HepG2 (cell line): ENCODE data around the gene NRSN2.
A peak's percentile ranks its signal among the peaks of the same experiment; 100 is the strongest.

Source experiments
- CTCF ChIP-seq: sonication (generic); formaldehyde crosslinking; IDR thresholded peaks from 2 replicates; pipeline ENCODE4 v1.5.0; 2020; ENCODE audit warnings: mild to moderate bottlenecking, missing genetic modification reagents, moderate library complexity
- HMGXB4 ChIP-seq, 2 experiments: sonication (generic) in 1 of 2; formaldehyde crosslinking in 1 of 2; IDR thresholded peaks; 2 replicates each; pipeline versions ENCODE4 v1.4.0 to v1.6.1; 2018 to 2020; ENCODE audit warnings: missing genetic modification reagents in 2 of 2, borderline replicate concordance in 1 of 2, low read depth in 1 of 2, mild to moderate bottlenecking in 1 of 2, missing biosample characterization in 1 of 2
- KDM5A ChIP-seq: fragments of 200-600 bp; sonication (generic); IDR thresholded peaks from 2 replicates; pipeline ENCODE4 v1.7.0; 2018; ENCODE audit warnings: antibody characterized with exemption, mild to moderate bottlenecking, low read length, borderline replicate concordance
- NR2F6 ChIP-seq, 2 experiments: IDR thresholded peaks; 2 replicates each; pipeline ENCODE4 v1.6.1; 2016; ENCODE audit warnings: antibody characterized with exemption in 1 of 2, mild to moderate bottlenecking in 1 of 2
- REPIN1 ChIP-seq: sonication (generic); formaldehyde crosslinking; IDR thresholded peaks from 2 replicates; pipeline ENCODE4 v1.8.0; 2022; ENCODE audit warnings: missing genetic modification reagents, low read depth, mild to moderate bottlenecking, borderline replicate concordance
- RNF2 ChIP-seq: fragments of 450-650 bp; conservative IDR thresholded peaks from 2 replicates; pipeline ENCODE4 v1.6.1; 2016; ENCODE audit warnings: low read depth
- SMC3 ChIP-seq: IDR thresholded peaks from 2 replicates; pipeline ENCODE4 v1.6.1; 2011; ENCODE audit warnings: low read length, improper control_type of control experiment
- SP1 ChIP-seq, 2 experiments: fragments of 450-650 bp in 1 of 2; sonication (generic) in 1 of 2; formaldehyde crosslinking in 1 of 2; IDR thresholded peaks; 2 replicates each; pipeline versions ENCODE4 v1.4.0 to v1.6.1; 2016 to 2020; ENCODE audit warnings: missing genetic modification reagents in 1 of 2
- ZNF225 ChIP-seq: sonication (generic); formaldehyde crosslinking; IDR thresholded peaks from 2 replicates; pipeline ENCODE4 v1.4.0; 2020; ENCODE audit warnings: mild to moderate bottlenecking, missing genetic modification reagents
- ZNF333 ChIP-seq: sonication (generic); formaldehyde crosslinking; IDR thresholded peaks from 2 replicates; pipeline ENCODE4 v1.4.0; 2020; ENCODE audit warnings: mild to moderate bottlenecking, missing genetic modification reagents, borderline replicate concordance
- ZNF775 ChIP-seq: sonication (generic); formaldehyde crosslinking; IDR thresholded peaks from 2 replicates; pipeline ENCODE4 v1.4.0; 2020; ENCODE audit warnings: missing genetic modification reagents, mild to moderate bottlenecking, moderate library complexity, borderline replicate concordance

- TF ChIP-seq RNF2 = no peak; the same call in 1 of the 2 replicates
- TF ChIP-seq ZNF775 = no peak; the same call in 1 of the 2 replicates
- peak in 1 of 2 experiments; percentile 44; a peak in 1 of 4 replicates for TF ChIP-seq HMGXB4 (CRISPR knock-in tag; IDR thresholded peaks at IDR 0.05; ENCODE audit: borderline replicate concordance in 1 of 2, low read depth in 1 of 2)
- TF ChIP-seq NR2F6 (IDR thresholded peaks at IDR 0.05) = no peak
- no peak; the same call in 1 of the 2 replicates for TF ChIP-seq NR2F6 (CRISPR knock-in tag; IDR thresholded peaks at IDR 0.05)
- peak; percentile 34 for TF ChIP-seq CTCF (CRISPR knock-in tag)
- TF ChIP-seq ZNF333 (CRISPR knock-in tag) = 0 out of 2 replicates have a peak, but pooled peaks have one; percentile 34
- no peak for TF ChIP-seq SMC3
- no peak for TF ChIP-seq REPIN1 (CRISPR knock-in tag)
- TF ChIP-seq KDM5A = no peak
- TF ChIP-seq SP1 (IDR thresholded peaks at IDR 0.05) = no peak
- TF ChIP-seq SP1 (CRISPR knock-in tag; IDR thresholded peaks at IDR 0.05) = 0 out of 2 replicates have a peak, but pooled peaks have one; percentile 5
- TF ChIP-seq ZNF225 (CRISPR knock-in tag) = no peak
Measured at GRCh38 chr20:325889-326644, 20.8 kb upstream of the NRSN2 start.
